ENCODE data around the gene PARP4.
"Not testable (repeated sequence)": the region's sequence is repeated elsewhere in the genome, so short reads cannot be mapped to it uniquely, and the experiment has no call there.

Gene PARP4

GRCh38 chr13:24505756-24506155 is 6.8 kb downstream of the PARP4 start:
- no peak for DNase-seq

- DNase-seq = no peak
Measured at GRCh38 chr13:24505256-24505655, 7.3 kb downstream of the PARP4 start.

- no peak for DNase-seq
Measured at GRCh38 chr13:24503379-24503696, 9.2 kb downstream of the PARP4 start.

GRCh38 chr13:24502533-24503378 is 9.8 kb downstream of the PARP4 start:
- peak; percentile 5 for DNase-seq

- DNase-seq = no peak
Measured at GRCh38 chr13:24500977-24501376, 11.6 kb downstream of the PARP4 start.

GRCh38 chr13:24497742-24498141 is 14.8 kb downstream of the PARP4 start:
- DNase-seq = no peak

- DNase-seq = not testable (repeated sequence)
Measured at GRCh38 chr13:24496295-24496694, 16.3 kb downstream of the PARP4 start.

GRCh38 chr13:24495151-24495729 is 17.3 kb downstream of the PARP4 start:
- no peak for DNase-seq

- DNase-seq = no peak
Measured at GRCh38 chr13:24493356-24493755, 19.2 kb downstream of the PARP4 start.

- DNase-seq = no peak
Measured at GRCh38 chr13:24491845-24492244, 20.7 kb downstream of the PARP4 start.

GRCh38 chr13:24489721-24490120 is 22.9 kb downstream of the PARP4 start:
- DNase-seq = no peak

GRCh38 chr13:24488092-24488491 is 24.5 kb downstream of the PARP4 start:
- not testable (repeated sequence) for DNase-seq

GRCh38 chr13:24486017-24486657 is 26.4 kb downstream of the PARP4 start:
- not testable (repeated sequence) for DNase-seq

GRCh38 chr13:24473686-24474085 is 38.9 kb downstream of the PARP4 start:
- no peak for DNase-seq

- not testable (repeated sequence) for DNase-seq
Measured at GRCh38 chr13:24472129-24472528, 40.4 kb downstream of the PARP4 start.

GRCh38 chr13:24463078-24463477 is 49.5 kb downstream of the PARP4 start:
- no peak for DNase-seq

GRCh38 chr13:24460256-24460655 is 52.3 kb downstream of the PARP4 start:
- no peak for DNase-seq

GRCh38 chr13:24459726-24460125 is 52.9 kb downstream of the PARP4 start:
- no peak for DNase-seq

GRCh38 chr13:24459234-24459633 is 53.3 kb downstream of the PARP4 start:
- DNase-seq = no peak

GRCh38 chr13:24458736-24459135 is 53.8 kb downstream of the PARP4 start:
- DNase-seq = no peak

GRCh38 chr13:24456396-24456795 is 56.2 kb downstream of the PARP4 start:
- DNase-seq = no peak

GRCh38 chr13:24454056-24454455 is 58.5 kb downstream of the PARP4 start:
- DNase-seq = no peak

GRCh38 chr13:24452044-24452443 is 60.5 kb downstream of the PARP4 start:
- DNase-seq = no peak

GRCh38 chr13:24450530-24450929 is 62.0 kb downstream of the PARP4 start:
- DNase-seq = no peak

All from midbrain (tissue), 1 donor.